Stimulated activated CD4-positive, alpha-beta T cell treated with anti-CD3 and anti-CD28 coated beads, Interleukin-4, amount 100 ng/mL, for 4 hours (primary cell): ENCODE results near the gene CKB.

Source experiments
- DNase-seq, 2 experiments: peaks; one replicate each; pipeline ENCODE4 v3.0.0-alpha.2; 2020

The CKB gene

GRCh38 chr14:103522649-103523574, at the start of gene CKB:
TSS of gene CKB (minus strand) at chr14:103522830. CDS start at chr14:103522493, 337 bp downstream.
- DNase-seq = no peak

DNA sequence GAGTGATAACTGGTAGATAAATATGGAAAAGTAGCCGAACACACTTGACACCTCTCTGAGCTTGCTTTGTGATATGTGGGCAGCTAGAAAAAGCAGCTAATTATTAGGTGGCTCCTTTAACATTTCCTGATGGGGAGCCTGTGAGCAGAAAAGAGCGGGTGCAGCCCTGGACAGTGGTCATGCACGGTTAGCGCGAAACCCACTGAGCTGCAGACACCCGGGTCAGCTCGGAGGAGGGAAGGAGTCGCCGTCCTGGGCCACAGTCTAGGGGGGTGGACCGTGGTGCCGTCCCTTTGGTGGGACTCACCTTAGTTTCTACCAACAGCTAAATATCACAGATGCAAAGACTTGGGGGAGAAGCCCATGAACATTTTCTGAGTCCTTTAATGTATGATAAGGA, 46.8 kb upstream of the CKB start:
- DNase-seq = no peak

GRCh38 chr14:103568952-103569351, 46.3 kb upstream of the CKB start:
- DNase-seq = no peak

DNA sequence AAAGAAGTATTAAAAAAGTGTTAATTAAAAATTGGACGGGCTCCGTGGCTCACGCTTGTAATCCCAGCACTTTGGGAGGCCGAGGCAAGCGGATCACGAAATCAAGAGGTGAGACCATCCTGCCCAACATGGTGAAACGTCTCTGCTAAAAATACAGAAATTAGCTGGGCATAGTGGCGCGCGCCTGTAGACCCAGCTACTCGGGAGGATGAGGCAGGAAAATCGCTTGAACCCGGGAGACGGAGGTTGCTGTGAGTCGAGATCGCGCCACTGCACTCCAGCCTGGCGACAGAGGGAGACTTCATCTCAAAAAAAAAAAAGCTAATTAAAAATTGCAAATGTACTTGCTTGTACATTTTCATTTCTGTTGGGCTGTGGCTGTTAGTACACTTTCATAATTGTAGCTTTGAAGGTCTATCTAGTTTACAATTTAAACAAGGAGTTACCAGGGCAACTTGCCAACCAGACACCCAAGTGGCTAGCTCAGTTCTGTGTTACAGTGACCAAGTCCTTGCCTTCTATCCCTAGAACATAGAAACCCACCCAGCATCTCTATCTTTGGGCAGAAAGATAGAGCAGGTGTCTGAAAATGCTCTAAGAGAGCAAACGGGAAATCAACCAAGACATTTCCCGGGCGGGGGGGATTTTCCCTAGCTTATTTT, 41.3 kb upstream of the CKB start:
- no peak for DNase-seq

- no peak for DNase-seq
Measured at GRCh38 chr14:103563226-103563620, 40.6 kb upstream of the CKB start.

- peak; percentile 84 for DNase-seq
Measured at GRCh38 chr14:103562429-103563225, 40.0 kb upstream of the CKB start, which contains the start of the genes BAG5 and COA8. TSS of gene BAG5 (minus strand) at chr14:103562657. CDS start at chr14:103561164, 1,493 bp downstream. TSS of gene COA8 (plus strand) at chr14:103562960. CDS start at chr14:103563002, 42 bp downstream.

GRCh38 chr14:103562179-103562428, 39.5 kb upstream of the CKB start:
- no peak for DNase-seq

DNA sequence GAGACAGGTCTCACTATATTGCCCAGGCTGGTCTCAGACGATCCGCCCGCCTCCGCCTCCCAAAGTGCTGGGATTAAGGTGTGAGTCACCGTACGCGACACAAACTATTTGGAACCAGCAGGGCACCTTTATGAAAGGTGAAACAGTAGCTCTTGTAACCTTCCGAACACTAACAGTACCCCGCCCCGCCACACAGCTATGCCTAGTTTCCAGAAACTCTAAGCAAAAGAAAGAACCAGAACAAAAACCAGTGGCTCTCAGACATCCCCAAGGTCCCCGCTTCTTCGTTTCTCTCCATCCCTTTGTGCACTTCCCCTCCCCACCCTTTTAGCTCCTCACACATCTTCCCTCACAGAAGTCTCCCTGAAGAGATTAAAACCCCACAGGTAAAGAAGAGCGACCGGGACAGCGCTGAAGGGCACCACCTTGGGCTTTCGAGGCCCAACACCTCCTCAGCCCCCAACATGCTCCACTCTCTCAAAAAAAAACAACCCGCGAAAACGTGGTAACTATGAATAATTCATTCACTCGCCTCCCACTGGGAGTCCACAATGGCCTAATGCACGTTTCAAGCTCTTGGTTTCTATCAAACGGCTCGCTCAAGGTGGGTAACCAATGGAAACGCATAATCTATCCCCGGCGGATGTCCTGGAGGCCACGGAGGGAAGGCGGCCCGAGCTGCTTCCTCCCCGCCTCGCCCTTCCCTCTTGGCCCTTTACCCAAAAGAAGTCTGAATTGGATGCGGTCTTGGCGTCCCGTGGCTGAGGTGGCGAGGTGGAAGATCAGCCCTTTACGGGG, 39.0 kb upstream of the CKB start:
- peak in 1 of 2 experiments; percentile 36 for DNase-seq

- DNase-seq = no peak
Measured at GRCh38 chr14:103560691-103561090, 38.1 kb upstream of the CKB start.

GRCh38 chr14:103559766-103560165, 37.1 kb upstream of the CKB start:
- no peak for DNase-seq

GRCh38 chr14:103558071-103558882, 35.6 kb upstream of the CKB start:
- no peak for DNase-seq

DNA sequence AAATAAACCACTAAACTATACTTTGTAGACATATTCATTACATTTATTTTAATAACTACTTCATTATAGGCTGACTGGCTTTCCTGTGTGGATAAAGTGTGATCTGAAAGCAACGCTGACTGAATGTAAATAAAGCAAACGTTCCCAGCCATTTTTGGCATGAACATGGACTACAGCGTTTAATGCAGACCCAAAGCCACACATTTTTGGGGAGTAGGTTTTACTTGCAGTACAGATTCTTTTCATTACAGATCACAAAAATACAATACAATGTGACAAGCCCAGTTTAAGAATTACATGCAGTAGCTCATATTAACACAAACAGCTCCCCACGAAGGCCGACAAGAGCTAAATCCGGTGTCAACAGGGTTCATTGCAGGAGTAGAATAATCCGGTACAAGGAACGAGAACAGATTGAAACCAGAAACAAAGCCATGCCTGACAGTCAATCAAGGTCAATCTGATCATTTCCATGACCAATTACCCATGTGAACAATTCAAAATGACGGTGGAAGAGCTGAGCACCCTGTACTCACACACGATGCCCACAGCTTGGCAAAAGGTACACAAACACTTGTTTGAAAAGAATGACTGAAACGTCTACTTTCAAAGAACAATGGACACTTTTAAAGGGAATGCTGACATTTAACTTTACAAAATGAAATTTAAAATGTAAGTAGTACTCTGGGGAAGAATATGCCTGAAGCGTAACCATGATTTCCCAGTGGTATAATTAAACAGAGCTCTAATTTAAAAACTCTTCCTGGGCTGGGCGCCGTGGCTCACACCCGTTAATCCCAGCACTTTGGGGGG, 34.5 kb upstream of the CKB start:
- DNase-seq = no peak

DNA sequence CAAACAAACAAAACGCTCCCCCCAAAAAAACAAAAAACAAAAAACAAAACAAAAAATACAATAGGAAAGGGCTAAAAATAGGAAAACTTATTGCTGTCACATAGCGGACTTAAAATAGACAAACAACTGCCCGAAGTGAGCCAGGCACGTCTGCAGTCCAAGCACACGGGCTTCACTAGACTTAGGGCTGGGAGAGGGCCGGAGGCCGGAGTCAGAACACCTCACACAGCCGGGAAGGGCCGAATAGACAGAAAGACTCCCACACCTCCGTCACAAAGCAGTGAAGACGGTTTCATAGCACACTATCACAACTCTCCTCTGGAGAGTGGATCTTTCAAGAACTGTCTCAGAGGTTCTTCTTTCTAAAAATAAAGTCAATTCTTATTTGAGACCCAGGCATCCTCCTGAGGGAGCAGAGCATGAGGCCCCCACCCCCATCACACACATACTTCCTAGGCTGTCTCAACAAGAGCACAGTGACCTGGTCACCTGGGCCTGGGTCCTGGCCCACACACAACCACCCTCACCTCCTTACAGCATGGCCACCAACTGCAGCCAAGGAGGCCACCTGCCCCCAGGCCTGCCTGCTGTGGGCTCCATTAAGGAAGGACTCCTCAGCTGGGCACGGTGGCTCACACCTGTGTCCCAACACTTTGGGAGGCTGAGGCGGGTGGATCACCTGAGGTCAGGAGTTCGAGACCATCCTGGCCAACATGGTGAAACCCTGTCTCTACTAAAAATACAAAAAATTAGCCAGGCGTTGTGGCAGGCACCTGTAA, 33.1 kb upstream of the CKB start:
- no peak for DNase-seq

- DNase-seq = no peak
Measured at GRCh38 chr14:103552846-103553210, 30.2 kb upstream of the CKB start.

GRCh38 chr14:103552011-103552845, 29.6 kb upstream of the CKB start:
- DNase-seq = no peak

DNA sequence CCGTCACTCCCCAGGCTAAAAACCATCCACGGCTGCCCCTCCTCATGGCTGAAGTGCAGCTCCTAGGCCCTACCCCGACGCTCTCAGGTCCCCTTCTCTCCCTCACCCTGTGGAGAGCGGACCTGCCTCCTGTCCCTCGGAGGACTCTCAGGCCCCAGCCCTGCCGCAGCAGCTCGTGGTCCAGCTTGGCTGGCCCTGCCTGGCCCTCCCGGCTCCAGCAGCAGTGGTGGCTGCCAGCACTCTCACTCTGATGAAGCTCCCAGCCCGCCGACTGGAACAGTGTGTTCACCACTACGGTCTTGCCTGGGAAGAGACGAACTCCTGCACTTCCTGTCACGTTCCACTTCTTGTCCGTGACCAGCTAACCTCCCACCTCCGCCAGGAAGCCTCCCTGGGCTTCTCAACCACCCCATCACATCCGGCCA, 28.7 kb upstream of the CKB start:
- no peak for DNase-seq

GRCh38 chr14:103550451-103551337, 28.1 kb upstream of the CKB start:
- DNase-seq = no peak
